ENCODE measurements around the gene RAP1GAP2. TPM values are rescaled to one million over a fixed set of nuclear protein-coding genes. Genes with fewer than 3 reads are reported as not detected.

RAP1GAP2 gene
- total RNA-seq, 4 donors from 2014 or later = 7.4 to 13.1 (median 10.7) TPM

- Histone ChIP-seq H3K9me3 (no peaks in the 10 kb centered on the region), H3K27me3 (peaks cover 0 to 21% (median 0%) of the 10 kb centered on the region in 4 donors), H3K4me1 (peaks cover 0 to 4% (median 4%) of the 10 kb centered on the region in 4 donors), H3K4me3 (no peak overlapping the region), H3K27ac (replicated peaks in 1 of 4) (no peak overlapping the region), H3K36me3 (no peaks in the 10 kb centered on the region)
- DNase-seq (ENCODE audit: extremely low spot score) = no peak
- intact Hi-C loops (cut with DNase I) = no loop called here
- TF ChIP-seq POLR2A (IDR thresholded peaks at IDR 0.05; ENCODE audit: low read depth) (no peak), POLR2AphosphoS5 (IDR thresholded peaks at IDR 0.05) (no peak), EP300 (IDR thresholded peaks at IDR 0.05) (no peak)
- TF ChIP-seq, protein P1, sequence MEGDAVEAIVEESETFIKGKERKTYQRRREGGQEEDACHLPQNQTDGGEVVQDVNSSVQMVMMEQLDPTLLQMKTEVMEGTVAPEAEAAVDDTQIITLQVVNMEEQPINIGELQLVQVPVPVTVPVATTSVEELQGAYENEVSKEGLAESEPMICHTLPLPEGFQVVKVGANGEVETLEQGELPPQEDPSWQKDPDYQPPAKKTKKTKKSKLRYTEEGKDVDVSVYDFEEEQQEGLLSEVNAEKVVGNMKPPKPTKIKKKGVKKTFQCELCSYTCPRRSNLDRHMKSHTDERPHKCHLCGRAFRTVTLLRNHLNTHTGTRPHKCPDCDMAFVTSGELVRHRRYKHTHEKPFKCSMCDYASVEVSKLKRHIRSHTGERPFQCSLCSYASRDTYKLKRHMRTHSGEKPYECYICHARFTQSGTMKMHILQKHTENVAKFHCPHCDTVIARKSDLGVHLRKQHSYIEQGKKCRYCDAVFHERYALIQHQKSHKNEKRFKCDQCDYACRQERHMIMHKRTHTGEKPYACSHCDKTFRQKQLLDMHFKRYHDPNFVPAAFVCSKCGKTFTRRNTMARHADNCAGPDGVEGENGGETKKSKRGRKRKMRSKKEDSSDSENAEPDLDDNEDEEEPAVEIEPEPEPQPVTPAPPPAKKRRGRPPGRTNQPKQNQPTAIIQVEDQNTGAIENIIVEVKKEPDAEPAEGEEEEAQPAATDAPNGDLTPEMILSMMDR (IDR thresholded peaks at IDR 0.05) = no peak
- WGBS = 47% methylated on average over 2 of the region's 2 CpGs
Measured at GRCh38 chr17:2830678-2831077, 34.4 kb downstream of the RAP1GAP2 start.

DNA sequence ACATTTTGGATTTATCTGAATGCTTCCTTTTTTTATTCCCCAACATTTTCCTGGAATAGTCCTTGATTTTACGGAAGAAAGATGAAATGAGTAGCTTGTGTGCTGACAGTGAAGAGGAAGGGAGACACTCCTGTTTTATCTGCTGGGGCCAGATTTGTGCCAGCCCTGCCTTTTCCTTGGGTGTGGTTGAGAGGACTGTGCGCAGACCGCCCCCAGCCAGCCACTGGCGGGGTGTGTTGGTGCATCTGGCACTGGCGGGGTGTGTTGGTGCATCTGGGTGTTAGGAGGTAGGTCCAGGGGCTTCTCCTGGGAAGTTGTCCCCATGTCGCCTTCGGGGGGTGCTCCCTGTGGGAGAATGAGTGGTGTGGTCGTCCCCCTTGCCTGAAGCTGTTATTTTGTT, 39.5 kb downstream of the RAP1GAP2 start:
- H3K36me3 ChIP-seq = no peaks in the 10 kb centered on the region
- no peak for TF ChIP-seq EP300 (IDR thresholded peaks at IDR 0.05)
- TF ChIP-seq, protein P1 (IDR thresholded peaks at IDR 0.05) = no peak
- no peak for TF ChIP-seq POLR2A (IDR thresholded peaks at IDR 0.05; ENCODE audit: low read depth)
- no peak for TF ChIP-seq POLR2AphosphoS5 (IDR thresholded peaks at IDR 0.05)
- H3K9me3 ChIP-seq = no peaks in the 10 kb centered on the region
- no peaks in the 10 kb centered on the region for H3K27me3 ChIP-seq
- H3K27ac ChIP-seq (replicated peaks in 1 of 4) = no peak overlapping the region
- intact Hi-C loops (cut with DNase I) = no loop called here
- H3K4me3 ChIP-seq = no peak overlapping the region
- WGBS = 57% methylated on average over 7 of the region's 8 CpGs
- DNase-seq (ENCODE audit: extremely low spot score) = no peak
- no peaks in the 10 kb centered on the region for H3K4me1 ChIP-seq

GRCh38 chr17:2837147-2837561, 40.9 kb downstream of the RAP1GAP2 start:
- TF ChIP-seq POLR2A (IDR thresholded peaks at IDR 0.05; ENCODE audit: low read depth) = no peak
- TF ChIP-seq EP300 (IDR thresholded peaks at IDR 0.05) = no peak
- TF ChIP-seq, protein P1 (IDR thresholded peaks at IDR 0.05) = no peak
- TF ChIP-seq POLR2AphosphoS5 (IDR thresholded peaks at IDR 0.05) = no peak
- 72% methylated on average over 10 of the region's 10 CpGs for WGBS
- no peak for DNase-seq (ENCODE audit: extremely low spot score)

GRCh38 chr17:2841606-2842005, 45.4 kb downstream of the RAP1GAP2 start:
- intact Hi-C loops (cut with DNase I) = no loop called here
- TF ChIP-seq, protein P1 (IDR thresholded peaks at IDR 0.05) = no peak
- TF ChIP-seq EP300 (IDR thresholded peaks at IDR 0.05) (no peak), POLR2A (IDR thresholded peaks at IDR 0.05; ENCODE audit: low read depth) (no peak), POLR2AphosphoS5 (IDR thresholded peaks at IDR 0.05) (no peak)
- 66% methylated on average over 5 of the region's 5 CpGs for WGBS
- peaks cover 0 to 7% (median 0%) of the 10 kb centered on the region in 4 donors for H3K27me3 ChIP-seq
- H3K27ac ChIP-seq (replicated peaks in 1 of 4) = no peak overlapping the region
- no peak for DNase-seq (ENCODE audit: extremely low spot score)
- H3K4me3 ChIP-seq = no peak overlapping the region
- H3K4me1 ChIP-seq = no peaks in the 10 kb centered on the region
- H3K36me3 ChIP-seq = no peaks in the 10 kb centered on the region
- no peaks in the 10 kb centered on the region for H3K9me3 ChIP-seq

More at GRCh38 chr17:2837147-2837561, 40.9 kb downstream of the RAP1GAP2 start:
- Histone ChIP-seq H3K9me3 (no peaks in the 10 kb centered on the region), H3K4me1 (no peaks in the 10 kb centered on the region), H3K36me3 (no peaks in the 10 kb centered on the region), H3K27me3 (no peaks in the 10 kb centered on the region), H3K4me3 (no peak overlapping the region), H3K27ac (replicated peaks in 1 of 4) (no peak overlapping the region)
- intact Hi-C loops (cut with DNase I) = no loop called here

DNA sequence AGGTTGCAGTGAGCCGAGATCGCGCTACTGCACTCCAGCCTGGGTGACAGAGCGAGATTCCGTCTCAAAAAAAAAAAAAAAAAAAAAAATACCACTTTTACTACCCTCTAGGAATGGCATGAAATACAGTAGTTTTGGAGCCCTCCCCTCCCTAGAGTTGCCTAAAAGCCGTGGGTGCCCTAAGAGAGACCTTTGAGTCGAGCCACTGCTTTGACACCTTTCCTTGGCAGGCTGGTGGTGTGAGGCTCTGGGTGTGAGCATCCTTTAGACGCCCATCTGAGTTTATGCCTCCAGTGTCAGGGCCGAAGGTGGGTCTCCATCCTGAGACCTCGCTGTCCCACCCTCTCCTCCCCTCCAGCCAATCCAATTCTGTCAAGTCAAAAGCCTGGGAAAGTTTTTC, 46.2 kb downstream of the RAP1GAP2 start:
- H3K27me3 ChIP-seq = peaks cover 0 to 7% (median 0%) of the 10 kb centered on the region in 4 donors
- 89% methylated on average over 9 of the region's 10 CpGs for WGBS
- TF ChIP-seq, protein P1 (IDR thresholded peaks at IDR 0.05) = no peak
- TF ChIP-seq EP300 (IDR thresholded peaks at IDR 0.05) = no peak
- no peak for TF ChIP-seq POLR2A (IDR thresholded peaks at IDR 0.05; ENCODE audit: low read depth)
- no peak for TF ChIP-seq POLR2AphosphoS5 (IDR thresholded peaks at IDR 0.05)

More for the DNA sequence above, 46.2 kb downstream of the RAP1GAP2 start:
- Histone ChIP-seq H3K9me3 (no peaks in the 10 kb centered on the region), H3K27ac (replicated peaks in 1 of 4) (no peak overlapping the region), H3K4me1 (peaks cover 0 to under 1% (median 0%) of the 10 kb centered on the region in 4 donors), H3K4me3 (no peak overlapping the region), H3K36me3 (no peaks in the 10 kb centered on the region)
- no peak for DNase-seq (ENCODE audit: extremely low spot score)
- intact Hi-C loops (cut with DNase I) = no loop called here

Measured in esophagus muscularis mucosa (tissue), 4 donors.